Measurements from ENCODE around the gene COX4I1. TPM values are rescaled to one million over a fixed set of nuclear protein-coding genes. Genes with fewer than 3 reads are reported as not detected.

Gene COX4I1
- total RNA-seq, 1 experiment from 2014 or later = 506 TPM

DNA sequence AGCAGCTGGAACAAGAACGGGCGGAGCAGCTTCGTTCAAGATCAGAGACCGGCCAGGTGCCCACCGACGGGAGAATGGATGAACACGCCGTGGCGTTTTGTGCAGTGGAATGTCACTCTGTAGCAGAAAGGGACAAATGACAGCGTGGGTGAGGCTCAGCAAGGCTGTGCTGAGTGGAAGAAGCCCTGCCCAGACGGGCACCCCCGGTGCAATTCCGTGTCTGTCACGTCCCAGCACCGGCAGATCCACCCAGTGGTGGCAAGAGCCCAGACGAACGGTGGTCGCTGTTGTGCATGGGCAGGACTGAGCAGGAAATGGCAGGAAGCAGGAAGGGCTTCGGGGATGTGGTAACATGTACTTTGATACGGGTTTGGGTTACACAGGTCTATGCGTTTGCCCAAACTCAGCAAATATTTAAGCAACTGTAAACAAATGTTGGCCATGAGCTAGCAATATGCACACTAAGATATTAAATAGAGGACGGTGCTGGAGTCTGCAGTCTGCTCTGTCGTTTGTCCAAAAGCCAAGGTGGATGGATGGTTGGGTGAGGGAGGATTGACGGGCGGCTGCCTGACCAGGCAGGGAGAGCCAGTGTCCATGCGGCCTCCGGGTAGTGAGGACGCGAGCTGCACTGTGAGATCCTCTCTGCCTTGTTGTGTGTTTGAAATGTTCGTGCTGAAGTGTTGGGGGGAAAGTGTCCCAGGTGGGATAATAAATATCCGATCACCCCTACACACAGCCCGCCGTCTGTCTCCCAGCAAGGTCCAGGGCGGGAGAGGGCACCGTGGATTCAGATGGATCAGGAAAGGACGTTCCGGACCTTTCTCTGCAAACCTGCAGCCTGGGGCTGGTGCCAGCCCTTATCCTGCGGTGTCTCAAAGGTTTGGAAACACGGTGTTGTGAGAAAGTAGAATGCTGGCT is 48.4 kb downstream of the COX4I1 start:
- Mint-ChIP-seq H3K36me3 (ENCODE audit: insufficient read depth in 1 of 3, low read depth in 3 of 3) (no peaks in the 10 kb centered on the region), H3K4me3 (no peak overlapping the region), H3K27ac (no peak overlapping the region; a peak in 1 of 7 replicates), H3K4me1 (peaks cover 8% of the 10 kb centered on the region in 2 experiments; a peak in 3 of 4 replicates), H3K27me3 (ENCODE audit: low read depth) (peaks cover 2% of the 10 kb centered on the region), H3K9me3 (no peaks in the 10 kb centered on the region)
- Histone ChIP-seq H2BK5ac (ENCODE audit: insufficient read length, low read length) (no peak overlapping the region), H3K23ac (ENCODE audit: insufficient read length, low read depth, low read length) (no peak overlapping the region), H3K4ac (ENCODE audit: low read depth, low read length) (no peak overlapping the region), H3K23me2 (ENCODE audit: insufficient read length, low read depth, low read length, poor library complexity, severe bottlenecking) (no peaks in the 10 kb centered on the region), H3K4me2 (ENCODE audit: insufficient read depth, insufficient read length, low read length) (no peak overlapping the region), H3T11ph (ENCODE audit: low read length) (no peak overlapping the region), H3K4me1 (ENCODE audit: insufficient read depth, low read length) (no peaks in the 10 kb centered on the region), H3K79me1 (ENCODE audit: insufficient read depth, low read depth, low read length, poor library complexity, severe bottlenecking) (no peaks in the 10 kb centered on the region), H2AK5ac (ENCODE audit: insufficient read length, low read length) (no peak overlapping the region), H4K20me1 (ENCODE audit: control insufficient read depth, insufficient read depth, insufficient read length) (no peaks in the 10 kb centered on the region), H3K9me3 (ENCODE audit: control insufficient read depth, low read depth, low read length) (no peaks in the 10 kb centered on the region), H3K27me3 (ENCODE audit: insufficient read depth, low read length) (no peaks in the 10 kb centered on the region), H3K56ac (ENCODE audit: insufficient read length, low read depth, low read length) (no peak overlapping the region), H3K27ac (ENCODE audit: insufficient read length, low read depth, low read length) (no peak overlapping the region), H3K18ac (ENCODE audit: insufficient read length, low read depth, low read length) (no peak overlapping the region), H4K5ac (ENCODE audit: insufficient read length, low read depth, low read length) (no peak overlapping the region), H4K91ac (ENCODE audit: insufficient read length, low read depth, low read length) (no peak overlapping the region), H2BK20ac (ENCODE audit: low read depth, low read length, poor library complexity, severe bottlenecking) (no peak overlapping the region), H2BK120ac (ENCODE audit: low read depth, low read length, poor library complexity, severe bottlenecking) (no peak overlapping the region), H3K9ac (ENCODE audit: extremely low read depth, insufficient read length, low read length) (no peak overlapping the region), H2BK15ac (ENCODE audit: low read depth, low read length) (no peak overlapping the region), H3K79me2 (ENCODE audit: insufficient read depth, low read length) (no peaks in the 10 kb centered on the region), H2BK12ac (ENCODE audit: insufficient read length, low read depth, low read length) (no peak overlapping the region), H4K8ac (replicated peaks; ENCODE audit: insufficient read length, low read depth, low read length) (no peak overlapping the region), H2AFZ (ENCODE audit: low read length) (no peak overlapping the region), H3K14ac (ENCODE audit: insufficient read depth, low read length) (no peak overlapping the region)
- no peak for DNase-seq
- WGBS (ENCODE audit: extremely low coverage, insufficient read length, low lambda C conversion rate) = no CpG with 5 or more reads among the region's 39 CpGs
- TF ChIP-seq CTCF (conservative IDR thresholded peaks at IDR 0.05) = no peak

All from H9 (cell line).